C4-2B (cell line): Measurements from ENCODE around the gene RHBDL1.

Experiments used
- ZFX ChIP-seq: fragments of 450-650 bp; IDR thresholded peaks from 2 replicates; pipeline ENCODE4 v1.6.1; 2017
- TF ChIP-seq, protein P1 (sequence below): fragments of 450-650 bp; conservative IDR thresholded peaks from 2 replicates; pipeline ENCODE4 v1.5.1; 2017; ENCODE audit warnings: mild to moderate bottlenecking

DNA sequence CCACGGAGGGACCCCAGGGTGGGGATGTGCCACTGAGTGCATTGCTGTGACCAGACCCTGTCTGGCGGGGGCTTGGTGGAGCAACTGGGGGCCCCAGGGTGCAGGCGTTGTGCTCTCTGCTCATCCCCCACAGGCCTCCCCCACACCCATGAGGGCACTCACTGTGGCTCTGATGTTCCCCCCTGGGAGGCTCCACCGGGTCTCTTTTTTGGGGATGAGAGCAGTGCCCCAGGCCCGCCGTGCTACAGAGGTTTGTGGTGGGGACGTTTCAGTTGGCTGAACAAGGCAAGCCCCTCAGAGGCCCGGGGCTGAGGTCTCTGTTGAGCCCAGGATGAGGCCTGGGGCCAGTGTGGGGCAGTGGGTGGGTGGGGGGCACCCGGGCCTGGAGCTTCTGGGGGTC, 48.2 kb downstream of the RHBDL1 start:
- TF ChIP-seq, protein P1, sequence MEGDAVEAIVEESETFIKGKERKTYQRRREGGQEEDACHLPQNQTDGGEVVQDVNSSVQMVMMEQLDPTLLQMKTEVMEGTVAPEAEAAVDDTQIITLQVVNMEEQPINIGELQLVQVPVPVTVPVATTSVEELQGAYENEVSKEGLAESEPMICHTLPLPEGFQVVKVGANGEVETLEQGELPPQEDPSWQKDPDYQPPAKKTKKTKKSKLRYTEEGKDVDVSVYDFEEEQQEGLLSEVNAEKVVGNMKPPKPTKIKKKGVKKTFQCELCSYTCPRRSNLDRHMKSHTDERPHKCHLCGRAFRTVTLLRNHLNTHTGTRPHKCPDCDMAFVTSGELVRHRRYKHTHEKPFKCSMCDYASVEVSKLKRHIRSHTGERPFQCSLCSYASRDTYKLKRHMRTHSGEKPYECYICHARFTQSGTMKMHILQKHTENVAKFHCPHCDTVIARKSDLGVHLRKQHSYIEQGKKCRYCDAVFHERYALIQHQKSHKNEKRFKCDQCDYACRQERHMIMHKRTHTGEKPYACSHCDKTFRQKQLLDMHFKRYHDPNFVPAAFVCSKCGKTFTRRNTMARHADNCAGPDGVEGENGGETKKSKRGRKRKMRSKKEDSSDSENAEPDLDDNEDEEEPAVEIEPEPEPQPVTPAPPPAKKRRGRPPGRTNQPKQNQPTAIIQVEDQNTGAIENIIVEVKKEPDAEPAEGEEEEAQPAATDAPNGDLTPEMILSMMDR: no peak
- TF ChIP-seq ZFX: no peak
